IPS DF 19.7 (cell line): ENCODE data around the gene DIS3L2.
"Not testable (repeated sequence)": the region's sequence is repeated elsewhere in the genome, so short reads cannot be mapped to it uniquely, and the experiment has no call there.

Experiments used
- DNase-seq: peaks from one replicate; pipeline ENCODE4 v3.0.0-alpha.2; 2013; ENCODE audit warnings: low read depth, low spot score

DIS3L2 gene

GRCh38 chr2:232008907-232009638 lies 47.6 kb downstream of the DIS3L2 start:
- no peak for DNase-seq

- DNase-seq: no peak
Measured at GRCh38 chr2:232009639-232010274, 48.2 kb downstream of the DIS3L2 start.

- DNase-seq: no peak
Measured at GRCh38 chr2:232013701-232014353, 52.3 kb downstream of the DIS3L2 start.

GRCh38 chr2:232014681-232015080 lies 53.2 kb downstream of the DIS3L2 start:
- DNase-seq: no peak

- no peak for DNase-seq
Measured at GRCh38 chr2:232018181-232018580, 56.7 kb downstream of the DIS3L2 start.

DNA sequence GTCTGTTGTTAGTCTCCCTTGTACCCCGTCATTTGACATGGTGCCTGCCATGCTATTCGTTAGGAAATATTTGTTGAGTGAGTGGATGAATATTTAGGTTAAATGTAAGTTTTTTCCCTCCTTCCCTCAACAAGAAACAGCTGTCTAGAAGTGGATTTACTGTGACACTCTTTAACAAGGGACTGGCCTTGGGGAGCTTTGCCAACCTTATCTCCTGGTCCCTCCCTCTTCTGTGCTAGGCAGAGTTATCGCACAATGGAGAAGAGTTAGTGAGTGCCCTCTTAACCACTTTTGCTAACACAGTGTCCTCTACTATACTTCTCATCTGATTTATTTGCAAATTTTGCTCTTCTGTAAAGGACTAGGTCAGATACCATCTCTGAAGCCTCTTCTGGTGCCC lies 61.2 kb downstream of the DIS3L2 start:
- no peak for DNase-seq

- no peak for DNase-seq
Measured at GRCh38 chr2:232023426-232023825, 61.9 kb downstream of the DIS3L2 start.

- DNase-seq: no peak
Measured at GRCh38 chr2:232024457-232024856, 62.9 kb downstream of the DIS3L2 start.

DNA sequence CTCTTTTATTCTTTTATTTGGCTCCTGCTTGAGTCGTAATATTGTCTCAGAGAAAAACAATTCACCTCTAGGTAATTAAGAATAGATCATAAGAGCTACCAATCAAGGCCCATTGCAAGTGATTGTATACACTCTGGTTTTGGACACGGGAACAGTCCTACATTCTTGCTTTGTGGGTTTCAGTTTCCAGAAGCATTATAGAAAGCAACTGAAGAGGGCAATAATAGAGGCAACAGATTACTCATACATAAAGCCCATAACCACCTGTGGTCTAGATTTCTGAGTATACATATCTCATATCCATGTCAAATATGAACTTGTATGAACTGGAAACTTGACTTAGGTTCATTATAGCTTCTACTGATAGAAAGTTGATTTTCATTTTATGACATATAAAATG lies 65.4 kb downstream of the DIS3L2 start:
- DNase-seq: no peak

DNA sequence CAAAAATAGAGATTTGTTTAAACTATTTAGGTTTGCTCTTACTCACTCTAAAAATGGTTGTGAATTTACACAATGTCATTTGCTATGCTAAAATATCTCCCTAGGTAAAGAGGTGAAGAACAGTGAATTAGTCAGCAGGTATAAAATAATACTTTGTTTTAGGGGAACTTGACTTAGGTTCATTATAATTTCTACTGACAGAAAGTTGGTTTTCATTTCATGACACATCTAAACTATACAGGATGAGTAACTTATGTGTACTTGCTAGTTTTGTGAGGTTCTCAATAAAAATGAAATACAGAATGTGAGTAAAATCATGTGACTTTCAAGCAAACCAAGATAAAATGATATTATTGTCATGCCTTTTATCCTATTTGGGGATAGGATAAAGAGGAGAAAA lies 66.0 kb downstream of the DIS3L2 start:
- no peak for DNase-seq

- DNase-seq: no peak
Measured at GRCh38 chr2:232028071-232028470, 66.6 kb downstream of the DIS3L2 start.

GRCh38 chr2:232028631-232029030 lies 67.1 kb downstream of the DIS3L2 start:
- no peak for DNase-seq

DNA sequence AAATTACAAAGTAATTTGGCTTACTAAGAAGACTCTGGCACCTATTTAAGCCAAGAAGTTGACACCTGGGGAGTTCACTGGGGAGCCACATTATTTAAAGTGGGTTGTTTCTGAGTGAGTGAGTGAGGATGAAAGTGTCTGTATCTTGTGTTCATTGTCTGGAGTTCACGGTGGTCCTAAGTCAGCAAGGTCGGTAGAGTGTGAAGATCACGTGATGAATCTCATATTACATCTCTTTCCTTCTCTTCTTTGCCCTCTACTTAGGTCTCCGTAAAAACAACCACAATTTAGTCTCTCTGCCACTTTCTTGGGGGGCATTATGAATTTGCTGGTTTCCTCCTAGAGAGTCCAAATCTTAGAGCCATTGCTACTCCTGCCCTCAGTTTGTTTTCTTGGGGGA lies 67.8 kb downstream of the DIS3L2 start:
- no peak for DNase-seq

GRCh38 chr2:232030229-232030628 lies 68.7 kb downstream of the DIS3L2 start:
- no peak for DNase-seq

DNA sequence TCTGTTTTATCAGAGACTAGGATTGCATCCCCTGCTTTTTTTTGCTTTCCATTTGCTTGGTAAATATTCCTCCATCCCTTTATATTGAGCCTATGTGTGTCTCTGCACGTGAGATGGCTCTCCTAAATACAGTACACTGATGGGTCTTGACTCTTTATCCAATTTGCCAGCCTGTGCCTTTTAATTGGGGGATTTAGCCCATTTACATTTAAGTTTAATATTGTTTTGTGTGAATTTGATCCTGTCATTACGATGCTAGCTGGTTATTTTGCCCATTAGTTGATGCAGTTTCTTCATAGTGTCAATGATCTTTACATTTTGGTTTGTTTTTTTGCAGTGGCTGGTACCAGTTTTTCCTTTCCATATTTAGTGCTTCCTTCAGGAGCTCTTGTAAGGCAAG lies 73.8 kb downstream of the DIS3L2 start:
- not testable (repeated sequence) for DNase-seq

- not testable (repeated sequence) for DNase-seq
Measured at GRCh38 chr2:232036876-232037275, 75.4 kb downstream of the DIS3L2 start.

DNA sequence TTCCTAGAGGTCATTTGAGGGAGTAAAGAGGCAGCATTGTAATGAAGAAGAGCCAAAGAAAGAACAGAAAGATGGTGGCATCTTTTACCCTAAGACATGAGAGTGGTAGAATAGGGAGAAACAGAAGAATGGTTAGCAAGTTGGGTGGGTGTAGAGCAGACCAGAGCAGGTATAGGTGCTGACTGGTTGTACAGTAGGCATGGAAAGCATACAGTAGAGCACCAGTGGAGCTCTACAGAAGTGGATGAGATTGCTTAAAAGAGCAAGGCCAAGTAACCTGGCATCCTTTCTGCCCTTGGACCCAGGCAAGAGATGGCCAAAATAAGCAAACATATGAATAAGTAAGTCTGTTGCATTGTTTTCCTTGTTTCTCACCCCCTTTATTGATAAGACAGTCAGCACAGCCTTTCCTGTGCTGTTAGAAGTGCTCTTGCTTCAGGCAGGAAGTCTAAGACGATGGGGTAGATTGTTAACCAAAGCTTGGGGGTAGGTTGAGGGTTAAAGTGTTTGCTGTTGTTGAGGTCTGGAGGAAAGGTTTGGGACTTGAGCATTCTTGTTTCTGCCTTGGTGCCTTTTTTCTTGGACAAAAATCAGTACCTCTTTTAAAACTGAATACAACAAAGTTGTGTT lies 76.9 kb downstream of the DIS3L2 start:
- DNase-seq: no peak

- no peak for DNase-seq
Measured at GRCh38 chr2:232038881-232039485, 77.5 kb downstream of the DIS3L2 start.

DNA sequence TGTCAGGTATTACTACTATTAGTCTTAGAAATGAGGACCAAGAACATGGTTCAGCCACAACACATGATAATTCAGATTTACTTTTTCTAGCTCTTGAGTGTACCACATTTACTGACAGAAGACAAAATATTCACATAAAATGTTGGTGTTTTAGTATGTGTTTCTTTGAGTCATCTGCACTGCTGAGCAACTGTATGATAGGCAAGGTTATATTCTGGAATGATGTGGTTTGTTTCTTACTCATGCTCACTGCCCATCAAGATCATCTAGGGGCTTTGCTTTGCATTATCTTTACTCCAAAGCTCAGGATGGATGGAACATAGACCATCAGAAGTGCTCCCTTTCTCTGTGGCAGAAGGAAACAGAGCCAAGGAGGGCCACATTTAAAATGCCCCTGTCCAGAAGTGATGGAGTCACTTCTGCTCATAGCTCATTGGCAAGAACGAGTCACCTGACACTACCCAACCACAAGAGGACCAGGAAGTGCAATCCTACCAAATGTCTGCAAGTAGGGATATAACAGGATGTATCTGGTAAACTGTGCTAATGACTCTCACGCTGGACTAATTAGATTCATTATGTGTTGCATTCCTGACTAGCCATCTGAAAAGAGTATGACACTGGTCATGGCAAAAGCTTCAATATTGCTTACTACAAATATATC lies 81.5 kb downstream of the DIS3L2 start:
- no peak for DNase-seq

DNA sequence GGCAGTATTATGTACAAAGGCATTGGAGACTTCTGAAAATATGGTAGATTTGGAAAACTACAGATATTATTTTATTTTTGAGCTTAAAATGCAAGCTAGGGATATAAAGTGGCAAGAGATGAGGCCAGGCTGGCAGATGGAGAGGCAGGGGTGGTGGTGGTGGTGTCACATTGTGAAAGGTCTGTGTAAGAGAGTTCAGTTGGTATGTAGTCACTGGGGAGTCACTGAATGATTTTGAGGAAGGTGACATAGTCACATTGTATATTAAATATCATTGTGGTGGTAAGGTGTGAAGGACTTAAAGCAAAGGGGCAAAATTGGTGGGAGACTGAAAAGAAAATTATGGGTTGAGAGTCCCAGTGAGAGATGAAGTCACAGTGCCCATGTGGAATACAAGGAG lies 82.5 kb downstream of the DIS3L2 start:
- DNase-seq: no peak

DNA sequence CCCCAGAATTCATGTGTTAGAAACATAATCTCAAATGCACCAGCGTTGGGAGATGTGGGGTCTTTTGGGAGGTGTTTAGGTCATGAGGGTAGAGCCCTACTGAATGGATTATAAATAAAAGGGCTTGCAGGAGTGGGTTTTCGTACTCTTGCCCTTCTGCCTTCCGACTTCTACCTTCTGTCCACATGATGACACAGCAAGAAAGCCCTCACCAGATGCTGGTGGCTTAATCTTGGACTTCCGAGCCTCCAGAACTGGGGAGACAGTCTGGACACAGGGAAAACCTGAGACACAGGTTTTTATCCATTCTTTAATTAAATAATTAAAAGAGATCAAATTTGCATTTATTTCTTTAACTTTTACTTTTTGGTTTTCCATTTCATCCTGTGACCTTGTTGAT lies 87.8 kb downstream of the DIS3L2 start:
- DNase-seq: no peak

- DNase-seq: no peak
Measured at GRCh38 chr2:232052591-232052990, 91.1 kb downstream of the DIS3L2 start.
